Measurements from ENCODE around the gene TRIO. TPM values are rescaled to one million over a fixed set of nuclear protein-coding genes. Genes with fewer than 3 reads are reported as not detected.

Gene TRIO
- total RNA-seq, 1 donor, result 410 TPM

DNA sequence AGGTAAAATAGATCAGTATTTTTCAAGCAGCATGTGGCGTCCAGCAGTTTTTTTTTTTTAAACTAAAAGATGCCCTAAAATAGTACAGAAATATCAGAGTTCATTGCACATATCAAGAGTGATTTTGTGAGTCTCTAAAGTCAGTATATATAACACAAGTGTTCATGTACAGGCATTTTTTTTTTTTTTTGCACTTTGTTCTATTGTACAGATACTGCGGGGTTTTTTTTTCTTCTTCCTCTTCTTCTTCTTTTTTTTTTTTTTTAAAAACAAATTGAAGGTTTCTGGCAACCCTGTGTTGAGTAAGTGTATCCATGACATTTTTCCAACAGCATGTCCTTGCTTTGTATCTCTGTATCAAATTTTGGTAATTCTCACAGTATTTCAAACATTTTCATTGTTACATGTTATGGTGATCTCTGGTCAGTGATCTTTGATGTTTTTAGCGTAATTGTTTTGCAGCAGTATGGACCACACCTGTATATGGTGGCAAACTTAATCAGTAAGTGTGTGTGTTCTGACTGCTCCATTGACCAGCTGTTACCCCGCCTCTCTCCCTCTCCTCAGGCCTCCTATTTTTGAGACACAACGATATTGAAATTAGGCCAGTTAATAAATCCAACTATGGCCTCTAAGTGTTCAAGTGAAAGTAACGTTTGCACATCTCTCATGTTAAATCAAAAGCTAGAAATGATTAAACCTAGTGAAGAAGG, 76.8 kb downstream of the TRIO start:
- H3K4me3 ChIP-seq (ENCODE audit: low read depth, low read length), result no peak overlapping the region
- DNase-seq (ENCODE audit: low read depth), result no peak
- TF ChIP-seq, protein P1, sequence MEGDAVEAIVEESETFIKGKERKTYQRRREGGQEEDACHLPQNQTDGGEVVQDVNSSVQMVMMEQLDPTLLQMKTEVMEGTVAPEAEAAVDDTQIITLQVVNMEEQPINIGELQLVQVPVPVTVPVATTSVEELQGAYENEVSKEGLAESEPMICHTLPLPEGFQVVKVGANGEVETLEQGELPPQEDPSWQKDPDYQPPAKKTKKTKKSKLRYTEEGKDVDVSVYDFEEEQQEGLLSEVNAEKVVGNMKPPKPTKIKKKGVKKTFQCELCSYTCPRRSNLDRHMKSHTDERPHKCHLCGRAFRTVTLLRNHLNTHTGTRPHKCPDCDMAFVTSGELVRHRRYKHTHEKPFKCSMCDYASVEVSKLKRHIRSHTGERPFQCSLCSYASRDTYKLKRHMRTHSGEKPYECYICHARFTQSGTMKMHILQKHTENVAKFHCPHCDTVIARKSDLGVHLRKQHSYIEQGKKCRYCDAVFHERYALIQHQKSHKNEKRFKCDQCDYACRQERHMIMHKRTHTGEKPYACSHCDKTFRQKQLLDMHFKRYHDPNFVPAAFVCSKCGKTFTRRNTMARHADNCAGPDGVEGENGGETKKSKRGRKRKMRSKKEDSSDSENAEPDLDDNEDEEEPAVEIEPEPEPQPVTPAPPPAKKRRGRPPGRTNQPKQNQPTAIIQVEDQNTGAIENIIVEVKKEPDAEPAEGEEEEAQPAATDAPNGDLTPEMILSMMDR (IDR thresholded peaks at IDR 0.05; ENCODE audit: insufficient read depth, low read depth, low read length), result no peak

DNA sequence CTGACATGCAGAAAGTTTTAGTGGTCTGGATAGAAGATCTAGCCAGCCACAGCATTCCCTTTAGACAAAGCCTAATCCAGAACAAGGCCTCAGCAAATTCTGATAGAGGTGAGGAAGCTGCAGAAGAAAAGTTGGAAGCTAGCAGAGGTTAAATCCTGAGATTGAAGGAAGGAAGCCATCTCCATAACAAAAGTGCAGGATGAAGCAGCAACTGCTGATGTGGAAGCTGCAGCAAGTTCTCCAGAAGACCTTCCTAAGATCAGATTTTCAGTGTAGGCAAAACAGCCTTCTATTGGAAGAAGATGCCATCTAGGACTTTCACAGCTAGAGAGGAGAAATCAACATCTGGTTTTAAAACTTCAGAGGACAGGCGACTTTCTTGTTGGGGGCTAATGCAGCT, 77.5 kb downstream of the TRIO start:
- H3K4me3 ChIP-seq (ENCODE audit: low read depth, low read length), result no peak overlapping the region
- DNase-seq (ENCODE audit: low read depth), result no peak
- TF ChIP-seq, protein P1 (IDR thresholded peaks at IDR 0.05; ENCODE audit: insufficient read depth, low read depth, low read length), result no peak

DNA sequence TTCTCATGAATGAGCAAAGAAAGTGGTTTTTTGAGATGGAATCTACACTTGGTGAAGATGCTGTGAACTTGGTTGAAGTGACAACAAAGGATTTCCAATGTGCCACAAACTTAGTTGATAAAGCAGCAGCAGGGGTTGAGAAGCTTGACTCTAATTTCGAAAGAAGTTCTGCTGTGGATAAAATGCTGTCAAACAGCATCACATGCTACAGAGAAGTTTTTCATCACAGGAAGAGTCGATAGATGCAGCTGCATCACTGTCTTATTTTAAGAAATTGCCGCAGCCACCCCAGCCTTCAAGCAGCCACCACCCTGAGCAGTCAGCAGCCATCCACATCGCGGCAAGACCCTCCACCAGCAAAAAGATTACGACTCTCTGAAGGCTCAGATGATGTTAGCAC, 78.6 kb downstream of the TRIO start:
- TF ChIP-seq, protein P1 (IDR thresholded peaks at IDR 0.05; ENCODE audit: insufficient read depth, low read depth, low read length), result no peak
- H3K4me3 ChIP-seq (ENCODE audit: low read depth, low read length), result no peak overlapping the region
- DNase-seq (ENCODE audit: low read depth), result no peak

DNA sequence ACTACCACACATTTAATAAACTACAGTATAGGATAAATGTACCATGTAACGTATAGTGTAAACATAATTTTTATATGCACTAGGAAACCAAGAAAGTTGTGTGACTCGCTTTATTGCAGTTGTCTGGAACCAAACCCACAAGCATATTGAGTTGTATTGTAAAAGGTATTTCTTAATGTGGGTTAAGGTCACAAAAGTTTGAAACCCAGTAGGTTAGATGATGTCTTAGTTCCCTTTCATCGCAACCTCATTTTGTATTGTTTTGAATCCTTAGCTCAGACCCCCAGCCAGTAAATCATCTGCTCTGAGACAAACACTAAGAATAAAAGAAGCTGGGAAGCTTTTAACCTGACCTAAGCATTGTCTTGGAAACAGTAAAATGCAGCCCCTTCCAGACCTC, 79.1 kb downstream of the TRIO start:
- TF ChIP-seq, protein P1 (IDR thresholded peaks at IDR 0.05; ENCODE audit: insufficient read depth, low read depth, low read length), result no peak
- no peak overlapping the region for H3K4me3 ChIP-seq (ENCODE audit: low read depth, low read length)
- DNase-seq (ENCODE audit: low read depth), result no peak

DNA sequence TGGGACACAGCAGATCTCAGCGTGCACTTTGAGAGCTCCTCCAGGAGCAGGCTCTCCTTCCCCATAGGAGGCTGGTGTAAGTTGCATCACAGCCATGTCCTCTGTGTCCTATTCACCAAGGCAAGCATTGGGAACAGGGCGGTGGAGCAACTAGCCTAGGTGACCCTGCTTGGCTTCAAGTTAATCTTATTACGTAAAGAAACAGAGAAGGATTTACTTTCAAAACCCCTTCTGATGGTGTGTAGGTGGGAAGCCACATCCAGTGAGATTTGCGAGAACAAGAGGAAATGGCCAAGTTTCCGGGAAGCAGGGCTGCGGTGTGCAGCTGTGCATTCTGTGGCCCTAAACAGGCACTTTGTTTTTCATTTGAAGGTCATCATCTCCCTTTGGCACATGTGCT, 80.2 kb downstream of the TRIO start:
- H3K4me3 ChIP-seq (ENCODE audit: low read depth, low read length), result no peak overlapping the region
- no peak for DNase-seq (ENCODE audit: low read depth)
- TF ChIP-seq, protein P1 (IDR thresholded peaks at IDR 0.05; ENCODE audit: insufficient read depth, low read depth, low read length), result no peak

DNA sequence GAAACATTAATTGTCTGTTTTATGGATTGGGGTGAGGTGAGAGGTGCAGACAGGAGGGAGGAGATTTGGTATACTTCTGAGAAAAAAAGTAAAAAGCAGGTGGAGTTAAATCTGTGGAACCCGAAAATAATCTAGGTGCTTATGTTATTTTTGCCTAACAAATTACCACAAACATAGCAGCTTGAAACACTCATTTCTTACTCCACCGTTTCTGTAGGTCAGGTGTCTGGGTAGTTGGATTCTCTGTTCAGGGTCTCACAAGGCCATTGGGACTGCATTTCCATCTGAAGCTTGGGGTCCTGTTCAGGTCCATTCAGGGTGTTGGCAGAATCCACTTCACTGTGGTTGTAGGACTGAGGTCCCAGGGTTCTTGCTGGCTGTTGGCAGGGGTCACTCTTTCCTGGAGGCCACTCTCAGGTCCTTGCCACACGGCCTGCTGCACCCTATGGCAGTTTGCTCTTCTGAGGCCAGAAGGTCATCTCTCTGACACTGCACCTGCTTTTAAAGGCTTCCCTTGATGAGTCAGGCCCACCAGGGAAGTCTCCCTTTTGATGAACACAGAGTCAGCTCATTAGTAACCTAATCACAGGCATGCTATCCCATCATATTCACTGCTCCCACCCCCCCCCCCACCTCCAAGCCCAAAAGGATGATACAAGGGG, 82.2 kb downstream of the TRIO start:
- DNase-seq (ENCODE audit: low read depth), result no peak
- TF ChIP-seq, protein P1 (IDR thresholded peaks at IDR 0.05; ENCODE audit: insufficient read depth, low read depth, low read length), result no peak
- no peak overlapping the region for H3K4me3 ChIP-seq (ENCODE audit: low read depth, low read length)
